Psoas muscle (tissue), 8 donors: ENCODE results near the gene ORAI3. TPM values are rescaled to one million over a fixed set of nuclear protein-coding genes. Genes with fewer than 3 reads are reported as not detected.

Experiments used
- ATAC-seq, 4 donors: fragments of 200-7000 bp; cut with Tn5 transposase; one replicate each; pipeline ENCODE4 v1.9.1; 2020; ENCODE audit warnings: moderate library complexity in 3 of 4, mild to moderate bottlenecking in 2 of 4
- DNase-seq, 2 donors: peaks; one replicate each; pipeline ENCODE4 v3.0.0-alpha.2; 2020
- H3K27ac ChIP-seq: fragments of 200-600 bp; one replicate; pipeline ENCODE4 v1.8.0; 2022
- H3K27me3 ChIP-seq, 3 donors: fragments of 200-600 bp in 1 of 3; one replicate each; pipeline versions ENCODE4 v1.6.1 to v1.8.0; 2013 to 2022; ENCODE audit warnings: low read length in 2 of 3, mild to moderate bottlenecking in 2 of 3, moderate library complexity in 1 of 3; ENCODE audit not compliant: insufficient read depth in 3 of 3
- H3K36me3 ChIP-seq, 2 donors: fragments of 200-600 bp in 1 of 2; one replicate each; pipeline versions ENCODE4 v1.6.1 to v1.8.0; 2013 to 2022; ENCODE audit warnings: low read depth in 1 of 2, mild to moderate bottlenecking in 1 of 2, moderate library complexity in 1 of 2; ENCODE audit not compliant: insufficient read depth in 1 of 2
- H3K4me1 ChIP-seq: fragments of 200-600 bp; one replicate; pipeline ENCODE4 v1.8.0; 2022
- H3K4me3 ChIP-seq: fragments of 200-600 bp; one replicate; pipeline ENCODE4 v1.8.0; 2022; ENCODE audit warnings: mild to moderate bottlenecking
- H3K9me3 ChIP-seq: fragments of 200-600 bp; one replicate; pipeline ENCODE4 v1.8.0; 2022
- CTCF ChIP-seq: fragments of 200-600 bp; IDR thresholded peaks from one replicate; pipeline ENCODE4 v1.8.0; 2022; ENCODE audit warnings: antibody characterized with exemption
- WGBS, 3 donors: extraction: QIAGEN DNeasy Blood & Tissue Kit; methylation state at CpG; one replicate each; pipeline versions ENCODE4 v1.1.6 to v1.1.7; 2013; 5-methylcytosine and 5-hydroxymethylcytosine counted together
- intact Hi-C, 2 donors: fragments of 100-400 bp; cut with DNase I; formaldehyde crosslinking; loops; one replicate each; pipeline versions ENCODE4 v1.11.0 to v1.14.2; 2022
- polyA plus RNA-seq, 3 donors: library from polyadenylated mRNA; stranded (reverse); fragments of 200-250 nt; gene quantifications; one replicate each; pipeline ENCODE4 v1.2.3, GENCODE V29; 2013
- total RNA-seq, 4 donors: library from RNA; stranded (reverse); fragmentation: NEBNext Ultra II Directional in 2 of 4; extraction: Animal tissue kit (Norgen Biotek cat#: 25700) in 2 of 4; gene quantifications; one replicate each; pipeline versions ENCODE4 v1.2.1 to v1.2.4, GENCODE V29; 2021 to 2023
- donor health status: healthy with polysubstance abuse.
- donor health status: DM: no; HTN: no; CAD: no; lungs with moderate emphysema.
- donor health status: Bipolar disorder and iron deficiency.
- donor health status: healthy.
- donor health status: DM: yes; HTN: yes; CAD: no.
- donor health status: DM: no; HTN: no; CAD: no.
- donor health status: DM: no; HTN: no; CAD: no.
- donor health status: DM: yes; HTN: yes; CAD: no.

The ORAI3 gene
- total and polyA plus RNA-seq, 7 donors = 3.5 to 6.0 (median 5.2) TPM

- no peak overlapping the region for H3K27ac ChIP-seq
- no peaks in the 10 kb centered on the region for H3K9me3 ChIP-seq
- H3K36me3 ChIP-seq = peaks cover 0 to under 1% of the 10 kb centered on the region in 2 donors
- no peak for DNase-seq
- no peak for TF ChIP-seq CTCF
- intact Hi-C loops = loop anchor here (5.0 to 10.0 kb wide), 6 partner anchors 65 to 878 kb away; partner anchors contain the start of genes VKORC1 (in 1 of the 2) and ZNF843 (in 1 of the 2)
- no peak for ATAC-seq
- no peaks in the 10 kb centered on the region for H3K27me3 ChIP-seq
- H3K4me1 ChIP-seq = peaks cover 10% of the 10 kb centered on the region
- H3K4me3 ChIP-seq = no peak overlapping the region
- 72 to 82% (median 79%) methylated on average over 23 of the region's 23 CpGs for WGBS, 3 donors
These were observed 40.7 kb downstream of the ORAI3 start for GRCh38 chr16:30989469-30990047.

GRCh38 chr16:30990105-30990504 lies 41.2 kb downstream of the ORAI3 start:
- Histone ChIP-seq H3K27me3 (no peaks in the 10 kb centered on the region), H3K4me3 (no peak overlapping the region), H3K4me1 (peaks cover 9% of the 10 kb centered on the region), H3K9me3 (no peaks in the 10 kb centered on the region), H3K27ac (no peak overlapping the region), H3K36me3 (no peaks in the 10 kb centered on the region)
- DNase-seq = no peak
- TF ChIP-seq CTCF = no peak
- no peak for ATAC-seq
- 68 to 82% (median 78%) methylated on average over 12 of the region's 12 CpGs for WGBS, 3 donors
- intact Hi-C loops = loop anchor here in 1 of 2 donors (10.0 kb wide), 1 partner anchor 65 kb away; no protein-coding TSS in a partner anchor

GRCh38 chr16:30991052-30991451 lies 42.2 kb downstream of the ORAI3 start:
- Histone ChIP-seq H3K27me3 (no peaks in the 10 kb centered on the region), H3K4me1 (no peaks in the 10 kb centered on the region), H3K27ac (no peak overlapping the region), H3K4me3 (no peak overlapping the region), H3K36me3 (no peaks in the 10 kb centered on the region), H3K9me3 (no peaks in the 10 kb centered on the region)
- 78 to 81% (median 79%) methylated on average over 8 of the region's 8 CpGs for WGBS, 3 donors
- DNase-seq = no peak
- ATAC-seq = no peak
- intact Hi-C loops = loop anchor here in 1 of 2 donors (10.0 kb wide), 1 partner anchor 64 kb away; no protein-coding TSS in a partner anchor
- no peak for TF ChIP-seq CTCF

GRCh38 chr16:30992276-30992780 lies 43.5 kb downstream of the ORAI3 start:
- TF ChIP-seq CTCF = no peak
- Histone ChIP-seq H3K4me1 (no peaks in the 10 kb centered on the region), H3K27me3 (no peaks in the 10 kb centered on the region), H3K27ac (no peak overlapping the region), H3K4me3 (no peak overlapping the region), H3K9me3 (no peaks in the 10 kb centered on the region), H3K36me3 (no peaks in the 10 kb centered on the region)
- intact Hi-C loops = loop anchor here in 1 of 2 donors (10.0 kb wide), 1 partner anchor 62 kb away; no protein-coding TSS in a partner anchor
- ATAC-seq (no peak), DNase-seq (no peak)
- WGBS, 3 donors = 84 to 91% (median 86%) methylated on average over 18 to 21 of the region's 21 CpGs
